Motor neuron (in vitro differentiated cells): ENCODE data around the gene ACSS1. TPM values are rescaled to one million over a fixed set of nuclear protein-coding genes. Genes with fewer than 3 reads are reported as not detected.

Experiments used
- ATAC-seq, 8 experiments: fragments of 200-7000 bp; cut with Tn5 transposase; replicated peaks in 6 of 8; 2 replicates each; pipeline ENCODE4 v1.8.0; 2021; ENCODE audit warnings: mild to moderate bottlenecking in 8 of 8, moderate library complexity in 8 of 8
- H3K27ac ChIP-seq, 2 donors: fragments of 250-450 bp; sonication (Bioruptor Pico); 2 replicates each; pipeline ENCODE4 v1.9.0; 2021; ENCODE audit warnings: antibody characterized with exemption in 2 of 2, mild to moderate bottlenecking in 2 of 2, moderate library complexity in 1 of 2
- H3K4me1 ChIP-seq, 2 donors: fragments of 250-450 bp; sonication (Bioruptor Pico); replicated peaks in 1 of 2; 2 replicates each; pipeline ENCODE4 v1.6.1; 2021; ENCODE audit warnings: antibody characterized with exemption in 2 of 2, mild to moderate bottlenecking in 2 of 2, moderate library complexity in 1 of 2
- H3K4me3 ChIP-seq, 5 donors: fragments of 250-450 bp; sonication (Bioruptor Pico); 2 replicates each; pipeline ENCODE4 v1.9.0; 2021; ENCODE audit warnings: antibody characterized with exemption in 5 of 5, mild to moderate bottlenecking in 5 of 5, moderate library complexity in 4 of 5
- WGBS, 10 experiments: fragments of 450-650 bp; shearing (Covaris generic); methylation state at CpG; one replicate each; pipeline ENCODE4 v1.0.0; 2022; 5-methylcytosine and 5-hydroxymethylcytosine counted together
- in situ Hi-C, 9 experiments: fragments of 400-800 bp; cut with MboI; loops; one replicate each; pipeline ENCODE4 v1.15.0; 2021; ENCODE audit warnings: low sequenced_read_pairs in 9 of 9, low pct_unique_long_range_greater_than_20kb in 2 of 9; ENCODE audit not compliant: unreplicated experiment in 9 of 9
- total RNA-seq, 8 experiments: library from RNA; unstranded; fragments of 300-600 nt; gene quantifications; 2 replicates each; pipeline versions ENCODE4 v1.2.3 to v1.2.4, GENCODE V29; 2022

The ACSS1 gene
- total RNA-seq, 8 experiments from 2014 or later, result 2.1 to 28.9 (median 3.8) TPM

DNA sequence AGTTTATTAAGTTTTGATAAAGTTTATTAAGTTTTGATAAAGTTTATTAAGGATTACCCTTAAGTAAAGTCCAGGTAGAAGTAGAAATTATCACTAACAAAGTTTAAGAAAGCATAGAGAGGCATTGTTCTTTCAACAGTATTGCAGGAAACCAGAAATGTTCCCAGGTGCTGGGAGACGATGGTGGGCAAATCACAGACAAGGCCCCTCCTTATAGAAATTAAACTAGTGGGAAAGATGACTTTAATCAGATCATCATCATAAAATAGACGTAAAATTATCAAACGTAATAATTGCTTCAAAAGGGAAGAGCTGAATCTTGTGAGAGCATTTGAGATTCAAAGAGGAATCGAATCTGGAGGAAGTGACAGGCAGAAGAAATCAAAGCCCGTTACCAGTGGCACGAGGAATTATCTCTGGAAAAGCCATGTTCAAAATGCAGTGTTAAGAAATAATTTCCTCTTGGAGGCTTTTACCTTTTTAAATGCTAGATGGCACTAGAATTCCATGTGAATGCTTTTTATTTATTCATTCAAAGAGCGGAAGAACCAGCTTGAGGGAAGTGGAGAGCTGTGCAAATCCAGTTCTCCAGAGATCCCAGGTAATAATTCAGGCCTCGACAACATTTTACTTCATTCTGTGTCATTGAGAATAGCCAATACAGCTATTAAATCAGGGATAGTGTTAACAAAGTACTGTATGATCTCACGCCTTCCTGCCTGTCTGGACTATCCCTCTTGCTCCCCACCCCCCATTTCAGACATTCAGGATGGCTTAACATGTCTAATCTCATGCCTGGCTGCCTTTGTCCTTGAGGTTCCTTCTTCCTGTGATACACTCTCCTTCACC is 64.4 kb downstream of the ACSS1 start:
- in situ Hi-C loops, result loop anchor here in 5 of 9 experiments (10.0 to 25.0 kb wide), 5 partner anchors 71 to 319 kb away; partner anchors contain the start of gene ENTPD6 (in 2 of the 5)
- Histone ChIP-seq H3K27ac (peak overlapping the region in 1 of 2 donors; percentile 55), H3K4me1 (peaks cover 20 to 33% of the 10 kb centered on the region in 2 donors), H3K4me3 (peak overlapping the region; percentile 78 to 100 (median 97))
- peak in 2 of 8 experiments; percentile 1 to 41 for ATAC-seq
- 12 to 74% (median 62%) methylated on average over 2 to 9 of the region's 9 CpGs for WGBS, 10 experiments

DNA sequence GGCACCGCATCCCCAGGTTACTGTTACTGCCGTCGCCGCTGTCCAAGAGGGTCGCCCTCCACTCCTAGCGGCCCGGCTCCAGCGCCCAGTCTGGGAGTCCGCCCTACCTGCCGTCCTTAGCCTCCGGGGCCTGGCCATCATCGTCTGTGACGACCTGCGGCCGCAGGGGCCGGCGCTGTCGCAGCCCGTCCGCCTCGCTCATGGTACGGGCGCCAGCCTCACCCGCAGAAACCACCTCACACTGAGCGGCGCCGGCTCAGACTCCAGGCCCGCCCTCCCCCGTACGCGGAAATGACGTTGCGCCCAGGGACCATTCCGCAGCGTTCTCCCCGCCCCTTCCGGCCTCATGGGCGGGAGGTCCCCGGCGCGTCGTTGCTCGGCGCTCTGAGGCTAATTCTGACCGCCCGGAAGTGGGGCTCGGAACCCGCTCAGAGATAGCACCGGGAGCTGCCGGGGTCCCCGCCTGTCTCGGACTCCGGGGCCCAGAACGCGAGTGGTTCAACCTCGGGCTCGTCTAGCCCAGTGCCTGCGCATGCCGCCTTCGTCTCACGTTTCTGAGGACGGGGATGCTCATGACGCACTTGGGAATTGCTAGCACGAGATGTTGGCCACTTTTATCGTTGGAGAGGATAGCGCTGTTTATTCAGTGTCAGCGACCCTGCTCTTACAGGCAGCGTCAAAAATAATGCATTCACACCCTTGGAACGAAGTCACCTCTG is 65.3 kb downstream of the ACSS1 start, which contains the start of gene APMAP:
Gene APMAP (minus strand): TSS at position 265 of the 719 bp plus-strand sequence. CDS start 63 bp downstream, at position 202.
- in situ Hi-C loops, result loop anchor here in 5 of 9 experiments (10.0 to 25.0 kb wide), 5 partner anchors 72 to 320 kb away; partner anchors contain the start of gene ENTPD6 (in 2 of the 5)
- 0 to 10% (median 1%) methylated on average over 1 to 11 of the region's 69 CpGs; no CpG with 5 or more reads in 2 of the 10 experiments for WGBS, 10 experiments
- Histone ChIP-seq H3K4me1 (peaks cover 20 to 33% of the 10 kb centered on the region in 2 donors), H3K27ac (peak within 1 kb of the TSS; percentile 77 to 84), H3K4me3 (peak within 1 kb of the TSS; percentile 78 to 100 (median 97))
- ATAC-seq, result peak; percentile 91 to 97 (median 94)

DNA sequence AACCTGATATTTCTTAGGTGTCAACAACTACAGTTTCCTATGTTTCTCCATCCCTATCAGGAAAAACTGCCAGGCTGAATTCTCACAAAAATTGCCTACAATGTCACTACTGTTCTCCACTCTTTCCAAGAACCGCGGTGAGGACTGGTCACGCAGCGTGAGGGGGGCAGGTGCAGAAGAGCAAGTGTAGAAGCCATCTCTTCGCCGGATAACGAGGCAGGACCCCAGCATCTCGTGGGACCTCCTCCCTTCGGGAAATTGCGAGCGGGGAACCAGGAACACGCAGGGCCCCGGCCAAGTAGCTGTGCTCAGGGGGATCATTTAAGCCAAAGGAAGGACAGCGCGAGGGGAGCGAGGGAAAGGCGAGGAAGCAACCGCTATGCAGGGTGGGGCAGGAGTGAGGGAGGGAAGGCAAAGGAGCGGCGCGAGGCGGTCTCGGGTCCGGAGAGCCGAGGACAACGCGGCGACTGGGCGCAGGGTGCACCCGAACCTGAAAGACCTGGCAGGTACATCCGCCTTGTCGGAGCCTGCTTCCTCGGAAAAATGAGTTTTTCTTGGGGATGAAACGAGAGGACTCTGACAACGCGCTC is 65.9 kb downstream of the ACSS1 start:
- Histone ChIP-seq H3K4me3 (peak overlapping the region; percentile 78 to 100 (median 97)), H3K27ac (peak overlapping the region; percentile 77 to 84), H3K4me1 (peaks cover 20 to 33% of the 10 kb centered on the region in 2 donors)
- 0 to 3% (median 0%) methylated on average over 4 to 13 of the region's 36 CpGs; no CpG with 5 or more reads in 3 of the 10 experiments for WGBS, 10 experiments
- in situ Hi-C loops, result loop anchor here in 5 of 9 experiments (10.0 to 25.0 kb wide), 5 partner anchors 73 to 320 kb away; partner anchors contain the start of gene ENTPD6 (in 2 of the 5)
- peak; percentile 42 to 59 (median 50) for ATAC-seq

DNA sequence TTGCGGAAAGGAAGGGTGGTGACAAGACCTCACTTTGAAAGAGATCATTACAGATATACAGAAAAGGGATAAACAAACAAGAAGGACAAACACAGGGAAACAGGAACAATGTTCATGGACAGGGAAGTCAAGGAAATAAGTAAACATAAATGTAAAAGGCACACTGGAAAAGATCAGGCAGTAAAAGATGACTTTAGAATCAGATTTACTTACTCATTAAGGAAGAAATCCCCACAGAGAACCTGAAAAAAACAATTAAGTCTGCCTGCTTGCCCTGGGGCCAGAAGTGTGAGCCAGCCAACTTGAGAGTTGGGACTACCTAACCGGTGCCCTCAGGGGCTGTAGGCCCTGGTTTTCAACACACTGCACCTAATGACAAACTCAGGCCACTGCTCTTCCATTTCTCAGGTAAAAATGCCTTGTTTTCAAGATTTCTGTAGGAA is 67.1 kb downstream of the ACSS1 start:
- in situ Hi-C loops, result loop anchor here in 5 of 9 experiments (10.0 to 25.0 kb wide), 5 partner anchors 74 to 321 kb away; partner anchors contain the start of gene ENTPD6 (in 2 of the 5)
- H3K4me1 ChIP-seq, result peaks cover 17 to 33% of the 10 kb centered on the region in 2 donors
- ATAC-seq, result no peak
- H3K27ac ChIP-seq, result no peak overlapping the region
- H3K4me3 ChIP-seq, result peak overlapping the region in 3 of 5 donors; percentile 97 to 100 (median 100)
- WGBS, 10 experiments, result 20 to 100% (median 94%) methylated on average over 1 to 2 of the region's 2 CpGs; no CpG with 5 or more reads in 1 of the 10 experiments

DNA sequence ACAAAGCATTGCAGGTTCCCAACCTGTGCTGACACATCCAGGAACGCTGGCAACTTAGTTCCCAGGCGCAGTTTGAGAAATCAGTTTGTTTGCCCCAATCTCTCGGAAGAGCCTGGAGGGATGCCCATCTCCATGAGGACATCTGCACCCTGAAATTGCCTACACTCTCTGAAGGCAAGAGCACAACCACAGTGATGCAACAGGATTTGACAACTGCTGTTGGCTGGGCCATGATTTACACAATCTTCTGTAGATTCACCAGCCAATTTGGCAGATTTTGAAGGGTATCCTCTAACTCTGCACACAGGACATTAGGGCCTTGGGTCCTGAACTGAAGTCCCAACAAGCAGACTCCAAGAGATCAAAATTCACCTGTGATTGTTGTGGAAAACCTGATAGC is 68.8 kb downstream of the ACSS1 start:
- peaks cover 12 to 20% of the 10 kb centered on the region in 2 donors for H3K4me1 ChIP-seq
- whole genome bisulfite sequencing, 10 experiments, result 80 to 100% (median 96%) methylated on average over 1 to 3 of the region's 3 CpGs; no CpG with 5 or more reads in 3 of the 10 experiments
- H3K4me3 ChIP-seq, result no peak overlapping the region
- in situ Hi-C loops, result loop anchor here in 3 of 9 experiments (25.0 kb wide), 3 partner anchors 173 to 323 kb away; partner anchors contain the start of gene ENTPD6 (in 2 of the 3)
- no peak overlapping the region for H3K27ac ChIP-seq
- no peak for ATAC-seq

GRCh38 chr20:24987873-24988835 is 69.8 kb downstream of the ACSS1 start:
- Histone ChIP-seq H3K27ac (no peak overlapping the region), H3K4me3 (no peak overlapping the region), H3K4me1 (peaks cover 8 to 11% of the 10 kb centered on the region in 2 donors)
- ATAC-seq, result no peak
- in situ Hi-C loops, result loop anchor here in 3 of 9 experiments (25.0 kb wide), 3 partner anchors 174 to 324 kb away; partner anchors contain the start of gene ENTPD6 (in 2 of the 3)
- 80 to 100% (median 94%) methylated on average over 2 to 6 of the region's 7 CpGs; no CpG with 5 or more reads in 2 of the 10 experiments for WGBS, 10 experiments

- Histone ChIP-seq H3K27ac (no peak overlapping the region), H3K4me1 (peaks cover 8 to 11% of the 10 kb centered on the region in 2 donors), H3K4me3 (no peak overlapping the region)
- in situ Hi-C loops, result loop anchor here in 3 of 9 experiments (25.0 kb wide), 3 partner anchors 175 to 325 kb away; partner anchors contain the start of gene ENTPD6 (in 2 of the 3)
- WGBS, 10 experiments, result 67 to 100% (median 91%) methylated on average over 1 of the region's 2 CpGs; no CpG with 5 or more reads in 1 of the 10 experiments
- ATAC-seq, result no peak
Observed at GRCh38 chr20:24987244-24987643, 70.7 kb downstream of the ACSS1 start.

DNA sequence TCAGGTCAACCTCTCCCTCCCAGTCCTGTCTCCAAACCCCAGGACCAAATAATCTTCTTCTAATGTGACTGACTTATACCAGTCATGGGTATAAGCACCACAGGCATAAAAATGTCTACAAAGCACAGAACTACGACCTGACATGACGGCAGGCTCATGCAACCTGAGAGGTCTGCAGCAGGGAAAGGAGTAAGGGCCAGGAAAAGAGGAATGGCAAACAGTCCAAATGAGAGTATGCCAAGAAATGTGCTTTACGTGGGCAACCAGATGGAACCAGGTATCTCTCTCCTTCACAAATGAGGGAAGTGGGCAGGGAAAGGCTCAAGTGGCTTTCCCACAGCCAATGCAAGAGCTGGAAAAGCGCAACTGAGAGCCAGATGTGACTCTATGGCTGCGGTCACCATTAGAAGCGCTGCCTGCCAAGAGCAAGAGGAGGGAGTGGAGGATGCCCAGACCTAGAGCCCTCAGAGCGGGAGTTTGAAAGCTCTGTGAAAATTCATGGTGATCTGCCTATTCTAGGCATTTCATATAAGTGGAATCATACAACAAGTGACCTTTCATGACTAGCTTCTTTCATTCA is 71.4 kb downstream of the ACSS1 start:
- Histone ChIP-seq H3K4me1 (peaks cover 7 to 11% of the 10 kb centered on the region in 2 donors), H3K27ac (no peak overlapping the region), H3K4me3 (no peak overlapping the region)
- ATAC-seq, result no peak
- 82 to 100% (median 100%) methylated on average over 1 to 5 of the region's 7 CpGs; no CpG with 5 or more reads in 3 of the 10 experiments for WGBS, 10 experiments
- in situ Hi-C loops, result loop anchor here in 3 of 9 experiments (25.0 kb wide), 3 partner anchors 176 to 326 kb away; partner anchors contain the start of gene ENTPD6 (in 2 of the 3)

- ATAC-seq, result peak in 1 of 8 experiments; percentile 37
- in situ Hi-C loops, result loop anchor here in 3 of 9 experiments (25.0 kb wide), 3 partner anchors 176 to 326 kb away; partner anchors contain the start of gene ENTPD6 (in 2 of the 3)
- H3K4me3 ChIP-seq, result no peak overlapping the region
- H3K27ac ChIP-seq, result no peak overlapping the region
- 64 to 100% (median 83%) methylated on average over 1 to 6 of the region's 6 CpGs; no CpG with 5 or more reads in 3 of the 10 experiments for WGBS, 10 experiments
- H3K4me1 ChIP-seq, result peaks cover 1 to 4% of the 10 kb centered on the region in 2 donors
Observed at GRCh38 chr20:24985802-24986201, 72.1 kb downstream of the ACSS1 start.

- Histone ChIP-seq H3K4me3 (no peak overlapping the region), H3K27ac (no peak overlapping the region), H3K4me1 (no peaks in the 10 kb centered on the region)
- in situ Hi-C loops, result loop anchor here in 3 of 9 experiments (25.0 kb wide), 3 partner anchors 177 to 327 kb away; partner anchors contain the start of gene ENTPD6 (in 2 of the 3)
- ATAC-seq, result peak in 1 of 8 experiments; percentile 21
- 33 to 100% (median 80%) methylated on average over 1 to 2 of the region's 3 CpGs; no CpG with 5 or more reads in 3 of the 10 experiments for WGBS, 10 experiments
Observed at GRCh38 chr20:24984961-24985640, 72.8 kb downstream of the ACSS1 start.
